HG03196 (cell line): Measurements from ENCODE around the gene FECH.
"Not testable (repeated sequence)": the region's sequence is repeated elsewhere in the genome, so short reads cannot be mapped to it uniquely, and the experiment has no call there.

Experiments
- ATAC-seq: cut with Tn5 transposase; IDR thresholded peaks from one replicate; pipeline ENCODE4 v1.9.1; 2021; ENCODE audit not compliant: unreplicated experiment

The FECH gene

GRCh38 chr18:57533006-57533867, 53.3 kb downstream of the FECH start:
- ATAC-seq: no peak

- ATAC-seq: no peak
These were observed 57.4 kb downstream of the FECH start for GRCh38 chr18:57529151-57529550.

GRCh38 chr18:57527556-57528229, 58.8 kb downstream of the FECH start:
- no peak for ATAC-seq

- ATAC-seq: peak; percentile 56
These were observed 63.1 kb downstream of the FECH start for GRCh38 chr18:57523171-57523956.

GRCh38 chr18:57522348-57522747, 64.2 kb downstream of the FECH start:
- not testable (repeated sequence) for ATAC-seq

GRCh38 chr18:57519668-57520424, 66.7 kb downstream of the FECH start:
- ATAC-seq: no peak

- no peak for ATAC-seq
These were observed 68.0 kb downstream of the FECH start for GRCh38 chr18:57518533-57518932.

- ATAC-seq: no peak
These were observed 70.4 kb downstream of the FECH start for GRCh38 chr18:57516056-57516455.

GRCh38 chr18:57505231-57505630, 81.3 kb downstream of the FECH start:
- no peak for ATAC-seq

- no peak for ATAC-seq
These were observed 83.9 kb downstream of the FECH start for GRCh38 chr18:57502624-57503023.

- no peak for ATAC-seq
These were observed 87.7 kb downstream of the FECH start for GRCh38 chr18:57498682-57499256.
